CD4-positive, alpha-beta T cell treated with Interleukin-4 for 1 hour (primary cell): ENCODE results near the gene TIMD4.
"Not testable (repeated sequence)": the region's sequence is repeated elsewhere in the genome, so short reads cannot be mapped to it uniquely, and the experiment has no call there.

Source experiments
- DNase-seq, 2 donors: peaks; one replicate each; pipeline ENCODE4 v3.0.0-alpha.2; 2020 to 2022

TIMD4 gene

DNA sequence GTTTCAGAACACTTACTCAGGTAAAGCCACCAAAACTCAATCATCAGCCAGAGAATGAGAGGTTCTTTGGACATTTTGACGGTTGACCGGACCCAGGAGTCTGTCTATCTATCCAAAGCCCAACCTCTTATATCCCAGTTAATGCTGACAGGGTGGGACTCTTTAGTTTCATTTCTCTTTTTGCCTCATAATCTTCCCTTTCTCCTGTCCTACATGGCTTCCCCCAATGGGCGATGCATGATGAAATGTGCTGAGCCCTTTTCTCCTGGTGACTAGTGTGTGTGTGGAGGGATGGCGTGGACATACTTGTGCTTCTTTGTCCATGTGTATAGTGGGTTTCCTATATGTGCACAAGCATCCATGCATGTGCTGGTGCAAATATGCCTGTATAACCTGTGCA, at the start of gene TIMD4:
Gene TIMD4, minus strand, starts transcription at position 102 of the 400 bp plus-strand sequence. Its CDS starts 28 bp downstream, at position 74.
- no peak for DNase-seq

GRCh38 chr5:157006262-157006661, 43.2 kb upstream of the TIMD4 start:
- DNase-seq: no peak

- DNase-seq: no peak
These were observed 42.0 kb upstream of the TIMD4 start for GRCh38 chr5:157004893-157005551.

- DNase-seq: no peak
These were observed 28.7 kb upstream of the TIMD4 start for GRCh38 chr5:156991714-156992113.

GRCh38 chr5:156984064-156984463, 21.0 kb upstream of the TIMD4 start:
- no peak for DNase-seq

DNA sequence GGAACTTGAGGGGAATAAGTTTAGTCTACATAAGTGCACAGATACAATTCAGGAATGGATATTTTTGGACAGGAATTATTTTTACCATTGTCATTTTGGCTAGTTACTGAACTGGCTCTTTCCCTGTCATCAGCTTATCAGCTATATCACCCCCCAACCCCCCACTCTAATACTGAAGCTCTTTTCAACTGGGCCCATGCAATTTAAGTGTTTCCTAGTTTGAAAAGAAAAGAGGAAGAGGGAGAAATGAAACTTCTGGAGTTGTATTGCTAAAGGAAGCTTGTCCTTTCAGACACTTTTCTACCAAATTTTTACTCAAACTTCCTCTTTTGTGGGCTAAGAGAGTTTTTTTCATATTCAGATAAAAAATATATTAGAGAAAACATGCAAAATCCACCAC, 18.5 kb upstream of the TIMD4 start:
- no peak for DNase-seq

- no peak for DNase-seq
These were observed 11.3 kb upstream of the TIMD4 start for GRCh38 chr5:156974328-156974727.

DNA sequence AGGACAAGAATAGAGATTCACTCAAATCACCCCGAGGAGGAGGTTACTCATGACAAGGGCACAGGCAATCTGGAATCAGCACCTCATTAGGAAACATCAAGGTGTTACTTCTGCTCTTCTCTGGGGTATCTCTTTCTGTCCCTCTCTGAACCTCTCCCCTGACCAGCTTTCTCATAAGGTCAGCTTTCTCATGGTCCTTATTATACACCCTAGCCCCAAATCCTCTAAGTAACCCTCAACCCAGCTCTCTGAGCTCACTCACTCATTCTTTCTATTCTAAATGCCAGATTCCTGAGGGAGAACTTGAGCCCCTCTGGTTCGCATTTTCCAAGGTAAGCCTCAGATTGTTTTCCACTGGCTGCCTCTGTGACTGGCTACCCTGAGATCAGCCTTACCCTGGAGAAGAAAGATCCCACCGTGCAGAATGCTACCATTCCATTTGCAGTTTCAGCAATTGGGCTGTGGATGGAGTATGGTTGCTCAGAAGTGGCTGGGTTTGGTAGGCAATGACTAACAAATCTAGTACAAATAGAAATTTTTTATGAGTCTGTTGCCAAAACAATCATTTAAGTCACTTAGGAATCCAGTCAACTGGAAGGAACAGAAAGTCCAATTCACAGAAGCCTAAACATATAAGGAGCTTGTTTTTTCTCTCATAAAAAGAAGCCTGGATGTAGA, 9.0 kb upstream of the TIMD4 start:
- no peak for DNase-seq

- DNase-seq: no peak
These were observed 8.4 kb upstream of the TIMD4 start for GRCh38 chr5:156971415-156971814.

DNA sequence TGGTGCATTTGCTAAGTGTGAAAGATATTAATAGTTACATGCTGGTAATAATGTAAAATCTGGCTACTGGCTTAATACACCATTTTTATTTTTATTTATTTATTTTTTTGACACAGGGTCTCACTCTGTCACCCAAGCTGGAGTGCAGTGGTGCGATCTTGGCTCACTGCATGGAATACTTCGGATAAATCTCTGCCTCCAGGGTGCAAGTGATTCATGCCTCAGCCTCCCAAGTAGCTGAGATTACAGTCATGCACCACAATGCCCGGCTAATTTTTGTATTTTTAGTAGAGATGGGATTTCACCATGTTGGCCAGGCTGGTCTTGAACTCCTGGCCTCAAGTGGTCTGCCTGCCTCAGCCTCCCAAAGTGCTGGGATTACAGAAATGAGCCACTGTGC, 4.4 kb upstream of the TIMD4 start:
- not testable (repeated sequence) for DNase-seq

DNA sequence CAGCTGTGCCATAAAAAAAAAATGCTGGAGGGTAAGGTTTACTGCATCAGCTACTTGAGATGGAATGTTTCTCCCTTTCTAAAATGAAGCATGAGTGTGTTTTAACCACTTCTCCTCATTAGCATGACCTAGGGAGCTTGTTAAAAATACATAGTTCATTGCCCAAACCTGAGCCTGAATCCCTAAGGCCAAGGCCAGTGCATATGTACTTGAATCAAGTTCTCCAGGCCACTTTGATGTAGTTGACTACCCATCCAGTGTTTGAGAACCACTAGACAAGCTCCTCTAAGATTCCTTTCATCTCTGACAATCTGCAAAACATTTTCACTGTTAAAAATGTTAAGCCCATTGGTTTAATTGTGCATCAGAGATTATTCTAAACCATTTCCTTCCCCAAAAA, 6.7 kb downstream of the TIMD4 start:
- no peak for DNase-seq

DNA sequence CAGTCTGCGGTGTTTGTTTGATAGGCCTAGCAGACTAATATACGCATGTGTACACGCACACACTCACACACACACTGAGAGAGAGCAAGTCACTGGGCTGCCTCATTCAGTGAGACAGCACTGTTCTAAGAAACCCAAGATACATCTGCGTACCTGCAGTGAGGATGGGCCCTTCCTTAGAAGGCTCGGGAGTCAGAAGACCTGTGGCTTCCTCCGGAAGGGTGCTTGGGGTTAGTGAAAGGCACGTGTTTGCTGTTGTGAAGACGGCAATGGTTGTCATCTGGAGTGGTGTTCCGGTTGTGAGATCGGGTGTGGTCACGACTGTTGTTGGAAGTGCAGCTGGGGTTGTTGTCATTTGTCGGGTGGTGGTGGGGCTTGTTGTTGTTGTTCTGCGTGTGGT, 11.7 kb downstream of the TIMD4 start:
- DNase-seq: peak; percentile 13 to 29

- DNase-seq: no peak
These were observed 12.3 kb downstream of the TIMD4 start for GRCh38 chr5:156950716-156951115.

GRCh38 chr5:156949424-156949823, 13.6 kb downstream of the TIMD4 start:
- DNase-seq: no peak

DNA sequence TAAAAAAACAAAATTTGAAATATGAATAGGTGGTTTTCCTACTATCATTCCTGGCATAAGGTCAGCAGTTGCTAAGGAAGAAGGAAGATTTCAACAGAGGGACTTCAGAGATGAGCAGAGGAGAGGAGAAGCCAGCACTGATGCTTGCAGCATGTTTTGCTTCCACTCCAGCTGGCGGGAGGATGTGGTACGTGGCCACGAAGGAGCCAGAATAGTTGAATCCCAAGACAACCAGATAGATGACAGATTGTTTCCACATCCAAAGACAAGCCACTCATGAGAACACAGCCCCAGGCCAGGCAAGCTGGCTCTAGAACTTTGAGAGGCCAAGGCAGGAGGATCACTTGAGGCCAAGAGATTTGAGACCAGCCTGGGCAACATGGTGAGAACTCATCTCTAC, 15.1 kb downstream of the TIMD4 start:
- DNase-seq: no peak

DNA sequence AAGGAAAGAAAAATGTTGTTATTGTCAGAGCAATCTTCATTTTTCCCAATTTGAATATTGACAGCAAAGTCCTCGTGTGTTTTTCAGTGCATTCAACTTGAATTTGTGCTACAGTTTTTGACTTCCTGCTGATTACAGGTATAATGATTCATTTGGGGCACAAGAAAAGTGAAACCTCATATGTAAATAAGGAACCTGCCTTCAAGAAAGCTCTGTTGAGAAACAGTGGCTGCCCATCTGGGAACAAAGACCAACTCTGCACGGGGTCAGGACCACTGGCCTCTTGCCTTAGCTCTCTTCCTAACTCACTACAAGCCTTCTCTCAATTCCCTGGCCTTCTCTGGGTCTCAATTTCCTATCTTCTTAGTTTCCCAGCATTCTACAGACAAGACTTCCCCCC, 21.0 kb downstream of the TIMD4 start:
- no peak for DNase-seq

DNA sequence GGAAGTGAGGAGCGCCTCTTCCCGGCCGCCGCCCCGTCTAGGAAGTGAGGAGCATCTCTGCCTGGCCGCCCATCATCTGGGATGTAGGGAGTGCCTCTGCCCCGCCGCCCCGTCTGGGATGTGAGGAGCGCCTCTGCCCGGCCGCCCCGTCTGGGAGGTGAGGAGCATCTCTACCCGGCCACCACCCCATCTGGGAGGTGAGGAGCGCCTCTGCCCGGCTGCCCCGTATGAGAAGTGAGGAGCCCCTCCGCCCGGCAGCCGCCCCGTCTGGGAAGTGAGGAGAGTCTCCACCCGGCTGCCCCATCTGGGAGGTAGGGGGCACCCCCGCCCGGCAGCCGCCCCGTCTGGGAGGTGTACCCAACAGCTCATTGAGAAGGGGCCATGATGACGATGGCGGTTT, 22.6 kb downstream of the TIMD4 start:
- DNase-seq: not testable (repeated sequence)

DNA sequence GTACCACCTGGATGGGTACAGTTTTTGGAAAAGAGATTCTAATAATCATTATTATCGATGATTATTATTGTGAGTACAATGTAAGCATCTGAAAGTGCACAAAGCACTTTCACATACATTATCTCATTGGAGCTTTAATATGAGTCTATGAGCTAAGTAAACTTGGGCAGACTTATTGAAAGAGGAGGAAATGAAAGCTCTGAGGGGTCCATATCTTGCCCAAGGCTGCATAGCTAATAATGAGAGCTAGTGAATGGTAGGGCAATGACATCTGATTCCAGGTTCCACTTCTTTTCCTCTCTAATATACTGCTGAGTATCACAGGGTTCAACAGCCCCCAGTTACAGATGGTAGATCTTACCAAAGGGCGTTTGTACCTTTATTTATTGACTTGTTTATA, 26.1 kb downstream of the TIMD4 start:
- DNase-seq: no peak

GRCh38 chr5:156934450-156935211, 28.4 kb downstream of the TIMD4 start:
- DNase-seq: peak; percentile 55 to 65

DNA sequence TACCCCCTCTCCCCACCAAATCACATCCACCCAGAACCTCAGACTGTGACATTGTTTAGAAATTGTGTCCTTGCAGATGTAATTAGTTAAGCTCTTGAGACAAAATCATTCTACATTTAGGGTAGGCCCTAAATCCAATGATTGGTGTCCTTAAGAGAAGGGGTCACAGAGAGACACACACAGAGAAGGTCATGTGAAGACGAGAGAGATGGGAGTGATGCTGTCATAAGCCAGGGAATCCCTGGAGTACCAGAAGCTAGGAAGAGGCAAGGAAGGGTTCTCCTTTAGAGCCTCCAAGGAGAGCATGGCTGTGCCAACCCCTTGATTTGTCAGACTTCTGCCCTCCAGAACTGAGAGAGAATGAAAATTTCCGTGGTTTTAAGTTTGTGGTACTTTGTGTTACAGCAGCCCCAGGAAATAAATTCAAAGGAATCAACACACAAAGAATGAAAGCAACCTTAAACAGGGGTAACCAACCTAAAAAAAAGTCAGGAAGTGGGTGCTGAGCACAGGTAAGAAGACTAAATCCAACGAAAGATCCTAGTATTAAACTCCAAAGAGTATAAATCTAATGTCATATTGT, 33.6 kb downstream of the TIMD4 start:
- DNase-seq: no peak

GRCh38 chr5:156927545-156927944, 35.5 kb downstream of the TIMD4 start:
- no peak for DNase-seq

DNA sequence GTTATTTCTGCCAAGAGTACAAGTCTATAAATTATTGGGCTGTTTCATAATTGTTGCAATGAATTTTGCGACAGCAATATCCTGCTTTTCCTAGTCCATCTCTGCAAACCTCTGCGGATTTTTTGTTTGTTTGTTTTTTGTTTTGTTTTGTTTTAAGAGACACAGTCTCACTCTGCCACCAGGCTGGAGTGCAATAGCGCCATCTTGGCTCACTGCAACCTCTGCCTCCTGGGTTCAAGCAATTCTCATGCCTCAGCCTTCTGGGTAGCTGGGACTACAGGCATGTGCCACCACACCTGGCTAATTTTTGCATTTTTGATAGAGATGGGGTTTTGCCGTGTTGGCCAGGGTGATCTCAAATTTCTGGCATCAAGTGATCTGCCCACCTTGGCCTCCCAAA, 37.3 kb downstream of the TIMD4 start:
- DNase-seq: not testable (repeated sequence)

DNA sequence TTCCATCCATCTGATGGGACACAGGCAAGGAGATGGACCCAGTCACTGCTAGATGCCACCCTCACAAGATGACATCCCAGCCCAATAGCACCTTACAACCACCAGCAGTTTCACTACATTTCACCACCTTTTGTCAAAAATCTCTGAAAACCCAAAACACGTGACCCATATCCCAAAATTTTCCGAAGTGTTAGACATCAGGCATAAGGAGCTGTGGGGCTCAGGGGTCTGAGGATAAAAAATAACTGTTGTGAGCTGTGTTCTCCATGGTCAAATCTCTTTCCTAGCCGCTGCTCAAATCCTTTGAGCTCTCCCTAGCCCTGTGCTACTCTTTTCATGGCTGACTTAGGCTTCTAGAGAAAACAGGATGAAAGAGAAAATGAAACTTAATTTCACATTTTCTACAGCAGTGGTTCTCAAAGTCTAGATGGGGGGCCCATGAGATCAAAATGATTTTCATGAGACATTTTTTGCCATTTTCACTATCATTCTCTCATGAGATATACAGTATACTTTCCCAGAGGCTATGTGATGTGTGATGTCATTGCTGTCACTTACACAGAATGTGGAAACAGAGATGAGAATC, 40.7 kb downstream of the TIMD4 start:
- DNase-seq: peak in 1 of 2 donors; percentile 38
